DND-41 (cell line): ENCODE measurements around the gene IGF2BP3.

ENCODE experiments used
- ATAC-seq: fragments of 200-7000 bp; cut with Tn5 transposase; 3 replicates; pipeline ENCODE4 v1.9.1; 2021; ENCODE audit warnings: low read depth; ENCODE audit not compliant: insufficient read depth
- DNase-seq: peaks from one replicate; pipeline ENCODE4 v3.0.0-alpha.2; 2020
- H2AFZ ChIP-seq: 2 replicates; pipeline ENCODE4 v1.6.0; 2012; ENCODE audit warnings: low read depth, low read length
- H3K27ac ChIP-seq: 2 replicates; pipeline ENCODE4 v1.5.1; 2012; ENCODE audit warnings: low read length, inconsistent platforms
- H3K27me3 ChIP-seq: fragments of 200-600 bp; sonication (generic); 2 replicates; pipeline ENCODE4 v1.6.0; 2012; ENCODE audit warnings: low read length, mild to moderate bottlenecking, inconsistent platforms; ENCODE audit not compliant: insufficient read depth, poor library complexity
- H3K36me3 ChIP-seq: 2 replicates; pipeline ENCODE4 v1.5.1; 2012; ENCODE audit warnings: low read length, inconsistent platforms; ENCODE audit not compliant: insufficient read depth
- H3K4me1 ChIP-seq: 2 replicates; pipeline ENCODE4 v1.5.1; 2012; ENCODE audit warnings: mild to moderate bottlenecking, low read length; ENCODE audit not compliant: insufficient read depth
- H3K4me2 ChIP-seq: 2 replicates; pipeline ENCODE4 v1.6.0; 2012; ENCODE audit warnings: mild to moderate bottlenecking, moderate library complexity, low read length, inconsistent platforms; ENCODE audit not compliant: insufficient read depth
- H3K4me3 ChIP-seq, 2 experiments: fragments of 200-600 bp in 1 of 2; shearing (Covaris generic) in 1 of 2; 2 replicates each; pipeline ENCODE4 v1.5.1; 2012 to 2016; ENCODE audit warnings: inconsistent platforms in 2 of 2, low read length in 2 of 2, mild to moderate bottlenecking in 2 of 2, low read depth in 1 of 2, moderate library complexity in 1 of 2
- H3K79me2 ChIP-seq: 2 replicates; pipeline ENCODE4 v1.6.0; 2012; ENCODE audit warnings: low read length, inconsistent platforms; ENCODE audit not compliant: insufficient read depth
- H3K9ac ChIP-seq: 2 replicates; pipeline ENCODE4 v1.6.0; 2012; ENCODE audit warnings: low read depth, mild to moderate bottlenecking, inconsistent platforms, low read length, moderate library complexity
- H3K9me3 ChIP-seq: 2 replicates; pipeline ENCODE4 v1.5.1; 2012; ENCODE audit warnings: low read length, moderate library complexity, mild to moderate bottlenecking, inconsistent platforms; ENCODE audit not compliant: insufficient read depth, severe bottlenecking
- H4K20me1 ChIP-seq: 2 replicates; pipeline ENCODE4 v1.6.0; 2012; ENCODE audit warnings: low read length; ENCODE audit not compliant: insufficient read depth
- EZH2 ChIP-seq: IDR thresholded peaks from 3 replicates; pipeline ENCODE4 v1.6.1; 2012; ENCODE audit warnings: borderline replicate concordance, low read depth, mild to moderate bottlenecking, moderate library complexity, low read length, inconsistent platforms; ENCODE audit not compliant: severe bottlenecking
- TF ChIP-seq, protein P1 (sequence below): IDR thresholded peaks from 2 replicates; pipeline ENCODE4 v1.5.1; 2012; ENCODE audit warnings: borderline replicate concordance, low read length, moderate library complexity, mild to moderate bottlenecking; ENCODE audit not compliant: poor library complexity, severe bottlenecking; ENCODE audit errors: extremely low read depth

Gene IGF2BP3

DNA sequence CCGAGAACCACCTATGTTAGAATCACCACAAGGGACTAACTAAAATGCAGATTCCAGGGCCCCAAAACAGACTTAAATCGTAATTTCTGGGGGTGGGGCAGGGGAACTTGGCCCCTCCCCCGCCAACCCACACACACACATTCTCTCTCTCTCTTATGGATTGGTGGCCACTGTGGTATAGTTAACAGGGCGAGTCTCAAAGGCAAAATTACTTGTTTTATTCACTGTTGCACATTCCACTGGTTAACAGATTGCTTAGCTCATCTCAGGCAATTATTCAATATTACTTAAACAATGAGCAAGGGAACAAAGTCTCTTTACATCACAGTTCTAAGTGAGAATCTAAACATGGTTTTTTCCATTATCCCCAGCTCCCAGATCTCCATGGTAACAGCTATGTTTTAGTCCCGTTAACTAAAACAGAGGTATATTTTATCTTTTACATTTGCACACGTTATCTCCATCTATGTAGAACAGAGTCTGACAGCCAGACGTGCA is 38.5 kb downstream of the IGF2BP3 start:
- no peak for DNase-seq
- Histone ChIP-seq H3K4me3 (no peak overlapping the region), H3K79me2 (no peaks in the 10 kb centered on the region), H3K4me2 (no peak overlapping the region), H3K36me3 (no peaks in the 10 kb centered on the region), H3K27ac (no peak overlapping the region), H3K9me3 (no peaks in the 10 kb centered on the region), H3K9ac (no peak overlapping the region), H3K4me1 (0 out of 2 replicates have a peak, but pooled peaks cover 3% of the 10 kb centered on the region), H3K27me3 (no peaks in the 10 kb centered on the region), H4K20me1 (no peaks in the 10 kb centered on the region), H2AFZ (no peak overlapping the region)
- no peak for TF ChIP-seq EZH2
- TF ChIP-seq, protein P1, sequence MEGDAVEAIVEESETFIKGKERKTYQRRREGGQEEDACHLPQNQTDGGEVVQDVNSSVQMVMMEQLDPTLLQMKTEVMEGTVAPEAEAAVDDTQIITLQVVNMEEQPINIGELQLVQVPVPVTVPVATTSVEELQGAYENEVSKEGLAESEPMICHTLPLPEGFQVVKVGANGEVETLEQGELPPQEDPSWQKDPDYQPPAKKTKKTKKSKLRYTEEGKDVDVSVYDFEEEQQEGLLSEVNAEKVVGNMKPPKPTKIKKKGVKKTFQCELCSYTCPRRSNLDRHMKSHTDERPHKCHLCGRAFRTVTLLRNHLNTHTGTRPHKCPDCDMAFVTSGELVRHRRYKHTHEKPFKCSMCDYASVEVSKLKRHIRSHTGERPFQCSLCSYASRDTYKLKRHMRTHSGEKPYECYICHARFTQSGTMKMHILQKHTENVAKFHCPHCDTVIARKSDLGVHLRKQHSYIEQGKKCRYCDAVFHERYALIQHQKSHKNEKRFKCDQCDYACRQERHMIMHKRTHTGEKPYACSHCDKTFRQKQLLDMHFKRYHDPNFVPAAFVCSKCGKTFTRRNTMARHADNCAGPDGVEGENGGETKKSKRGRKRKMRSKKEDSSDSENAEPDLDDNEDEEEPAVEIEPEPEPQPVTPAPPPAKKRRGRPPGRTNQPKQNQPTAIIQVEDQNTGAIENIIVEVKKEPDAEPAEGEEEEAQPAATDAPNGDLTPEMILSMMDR, result no peak
- ATAC-seq, result no peak

DNA sequence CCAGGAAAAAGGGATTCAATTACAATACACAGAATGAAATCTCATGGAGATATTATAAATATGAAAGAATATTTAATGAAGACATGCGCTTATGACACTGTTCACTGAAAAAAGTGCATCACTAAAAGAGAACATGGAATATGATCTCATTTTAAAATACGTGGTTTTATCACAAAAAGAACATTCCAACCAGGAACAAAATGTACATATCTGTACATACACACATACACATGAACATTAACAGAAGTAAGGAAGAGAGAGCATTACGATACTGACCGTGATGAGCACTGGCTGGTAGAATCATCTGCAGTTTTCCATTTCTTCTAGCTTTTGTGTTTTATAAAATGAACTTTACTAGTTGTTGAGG is 39.4 kb downstream of the IGF2BP3 start:
- no peak overlapping the region for H2AFZ ChIP-seq
- no peak overlapping the region for H3K4me3 ChIP-seq
- H3K27ac ChIP-seq, result no peak overlapping the region
- H3K4me2 ChIP-seq, result no peak overlapping the region
- H3K9me3 ChIP-seq, result no peaks in the 10 kb centered on the region
- H3K79me2 ChIP-seq, result no peaks in the 10 kb centered on the region
- no peak for ATAC-seq
- no peak for TF ChIP-seq EZH2
- TF ChIP-seq, protein P1, result no peak
- no peak for DNase-seq
- 0 out of 2 replicates have a peak, but pooled peaks cover 3% of the 10 kb centered on the region for H3K4me1 ChIP-seq
- H3K9ac ChIP-seq, result no peak overlapping the region
- no peaks in the 10 kb centered on the region for H4K20me1 ChIP-seq
- no peaks in the 10 kb centered on the region for H3K27me3 ChIP-seq
- H3K36me3 ChIP-seq, result no peaks in the 10 kb centered on the region

DNA sequence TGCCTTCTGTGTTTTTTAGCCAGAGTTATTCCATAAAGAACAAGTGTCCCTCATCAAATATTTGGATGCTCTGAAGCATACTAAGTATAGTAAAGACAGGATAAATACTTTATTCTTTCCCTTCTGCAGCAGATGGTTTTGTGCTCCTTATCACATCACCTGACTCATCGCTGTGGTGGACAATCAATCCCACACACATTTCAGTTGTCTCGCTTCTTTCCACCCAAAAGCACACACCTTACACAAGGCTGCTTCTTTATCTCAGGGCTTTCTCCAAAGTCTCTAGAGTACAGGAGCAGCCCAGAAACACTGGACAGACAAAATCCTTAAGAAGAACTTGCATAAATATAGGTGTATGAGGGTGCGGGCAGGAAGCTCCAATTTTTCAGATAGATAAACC is 43.4 kb downstream of the IGF2BP3 start:
- Histone ChIP-seq H3K4me3 (no peak overlapping the region), H3K36me3 (no peaks in the 10 kb centered on the region), H3K9ac (no peak overlapping the region), H3K27ac (no peak overlapping the region), H3K79me2 (no peaks in the 10 kb centered on the region), H2AFZ (no peak overlapping the region), H3K4me1 (0 out of 2 replicates have a peak, but pooled peaks cover 3% of the 10 kb centered on the region), H3K9me3 (no peaks in the 10 kb centered on the region), H3K4me2 (no peak overlapping the region), H4K20me1 (no peaks in the 10 kb centered on the region), H3K27me3 (no peaks in the 10 kb centered on the region)
- DNase-seq (no peak), ATAC-seq (no peak)
- TF ChIP-seq, protein P1, result no peak
- no peak for TF ChIP-seq EZH2

DNA sequence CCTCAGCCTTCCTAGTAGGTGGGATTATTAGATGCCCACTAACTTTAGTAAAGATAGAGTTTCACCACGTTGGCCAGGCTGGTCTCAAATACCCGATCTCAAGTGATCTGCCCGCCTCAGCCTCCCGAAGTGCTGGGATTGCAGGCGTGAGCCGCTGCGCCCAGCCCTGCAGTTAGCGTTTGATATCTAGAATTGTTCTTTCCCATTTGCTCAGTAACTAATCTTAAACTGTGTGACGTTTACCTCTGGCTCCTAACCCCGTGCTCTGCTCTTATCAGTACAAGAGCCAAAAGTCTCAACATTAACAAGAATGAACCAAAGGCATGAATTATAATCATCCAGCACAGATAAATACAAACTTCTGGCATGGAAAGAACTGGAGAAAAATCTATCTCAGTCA is 47.4 kb downstream of the IGF2BP3 start:
- DNase-seq, result no peak
- H3K36me3 ChIP-seq, result no peaks in the 10 kb centered on the region
- TF ChIP-seq, protein P1, result no peak
- TF ChIP-seq EZH2, result no peak
- H3K4me3 ChIP-seq, result no peak overlapping the region
- no peak overlapping the region for H3K4me2 ChIP-seq
- no peak for ATAC-seq
- H3K4me1 ChIP-seq, result no peaks in the 10 kb centered on the region
- no peak overlapping the region for H3K9ac ChIP-seq
- H2AFZ ChIP-seq, result no peak overlapping the region; the same call in 1 of the 2 replicates
- H3K27me3 ChIP-seq, result no peaks in the 10 kb centered on the region
- H3K79me2 ChIP-seq, result no peaks in the 10 kb centered on the region
- H4K20me1 ChIP-seq, result no peaks in the 10 kb centered on the region
- H3K9me3 ChIP-seq, result no peaks in the 10 kb centered on the region
- H3K27ac ChIP-seq, result no peak overlapping the region
